Type B pancreatic cell (in vitro differentiated cells): ENCODE measurements around the gene CDH20. TPM values are rescaled to one million over a fixed set of nuclear protein-coding genes. Genes with fewer than 3 reads are reported as not detected.

Experiments
- DNase-seq: peaks from one replicate; pipeline ENCODE4 v3.0.0; 2021; ENCODE audit warnings: mixed read lengths; ENCODE audit not compliant: unreplicated experiment; ENCODE audit errors: extremely low spot score
- H3K27ac Mint-ChIP-seq: 2 replicates; pipeline ENCODE4 v1.8.0; 2021; ENCODE audit warnings: mild to moderate bottlenecking, mixed read lengths
- H3K27me3 Mint-ChIP-seq: 2 replicates; pipeline ENCODE4 v1.8.0; 2021; ENCODE audit warnings: mixed read lengths
- H3K36me3 Mint-ChIP-seq: 2 replicates; pipeline ENCODE4 v1.8.0; 2021; ENCODE audit warnings: mixed read lengths
- H3K4me1 Mint-ChIP-seq: one replicate; pipeline ENCODE4 v1.8.0; 2021; ENCODE audit warnings: mixed read lengths; ENCODE audit not compliant: unreplicated experiment
- H3K4me3 Mint-ChIP-seq: 2 replicates; pipeline ENCODE4 v1.8.0; 2021; ENCODE audit warnings: mild to moderate bottlenecking, mixed read lengths
- H3K9me3 Mint-ChIP-seq: 2 replicates; pipeline ENCODE4 v1.8.0; 2021; ENCODE audit warnings: mixed read lengths
- CTCF ChIP-seq: fragments of 200-600 bp; sonication (generic); conservative IDR thresholded peaks from 2 replicates; pipeline ENCODE4 v1.5.0; 2021; ENCODE audit warnings: antibody characterized with exemption, mild to moderate bottlenecking
- total RNA-seq: library from RNA; stranded (reverse); gene quantifications from 2 replicates; pipeline ENCODE4 v1.2.1, GENCODE V29; 2021; ENCODE audit warnings: low replicate concordance

The CDH20 gene
- total RNA-seq, 1 donor from 2014 or later, result 1.6 TPM

- Mint-ChIP-seq H3K9me3 (no peaks in the 10 kb centered on the region), H3K4me1 (no peaks in the 10 kb centered on the region), H3K4me3 (no peak overlapping the region), H3K27me3 (peaks cover 3% of the 10 kb centered on the region), H3K36me3 (no peaks in the 10 kb centered on the region), H3K27ac (no peak overlapping the region)
- peak; percentile 24 for TF ChIP-seq CTCF
- no peak for DNase-seq
Measured at GRCh38 chr18:61379827-61380226, 46.6 kb downstream of the CDH20 start.

GRCh38 chr18:61388010-61388409 is 54.8 kb downstream of the CDH20 start:
- Mint-ChIP-seq H3K27me3 (no peaks in the 10 kb centered on the region), H3K4me3 (no peak overlapping the region), H3K9me3 (no peaks in the 10 kb centered on the region), H3K4me1 (no peaks in the 10 kb centered on the region), H3K36me3 (no peaks in the 10 kb centered on the region), H3K27ac (no peak overlapping the region)
- no peak for DNase-seq
- no peak for TF ChIP-seq CTCF

GRCh38 chr18:61394983-61395382 is 61.8 kb downstream of the CDH20 start:
- Mint-ChIP-seq H3K27me3 (no peaks in the 10 kb centered on the region), H3K4me3 (no peak overlapping the region), H3K4me1 (peaks cover under 1% of the 10 kb centered on the region), H3K9me3 (no peaks in the 10 kb centered on the region), H3K27ac (no peak overlapping the region), H3K36me3 (no peaks in the 10 kb centered on the region)
- no peak for DNase-seq
- no peak for TF ChIP-seq CTCF

GRCh38 chr18:61397222-61397621 is 64.0 kb downstream of the CDH20 start:
- no peak for DNase-seq
- Mint-ChIP-seq H3K4me1 (peaks cover 4% of the 10 kb centered on the region), H3K4me3 (no peak overlapping the region), H3K27me3 (no peaks in the 10 kb centered on the region), H3K9me3 (no peaks in the 10 kb centered on the region), H3K36me3 (no peaks in the 10 kb centered on the region), H3K27ac (no peak overlapping the region)
- TF ChIP-seq CTCF, result no peak

GRCh38 chr18:61398961-61399705 is 65.9 kb downstream of the CDH20 start:
- no peaks in the 10 kb centered on the region for H3K36me3 Mint-ChIP-seq
- no peak for TF ChIP-seq CTCF
- H3K27me3 Mint-ChIP-seq, result no peaks in the 10 kb centered on the region
- DNase-seq, result no peak
- no peak overlapping the region for H3K4me3 Mint-ChIP-seq
- no peaks in the 10 kb centered on the region for H3K9me3 Mint-ChIP-seq
- H3K4me1 Mint-ChIP-seq, result peaks cover 4% of the 10 kb centered on the region
- H3K27ac Mint-ChIP-seq, result no peak overlapping the region
